K562 (cell line): ENCODE data around the gene GP1BA. TPM values are rescaled to one million over a fixed set of nuclear protein-coding genes. Genes with fewer than 3 reads are reported as not detected.
A peak's percentile ranks its signal among the peaks of the same experiment; 100 is the strongest.

ENCODE experiments used
- ATAC-seq: fragments of 200-7000 bp; cut with Tn5 transposase; 3 replicates; pipeline ENCODE4 v1.9.1; 2020; ENCODE audit warnings: moderate library complexity
- BruUV-seq: library from RNA; stranded (reverse); fragments of 400-500 nt; replicated peaks from 2 replicates; lab custom pipeline; 2021; lab: Mats Ljungman, UMichigan
- CTCF ChIA-PET: fragments of 300-600 bp; formaldehyde crosslinking; extraction: SDS; loops from one replicate; lab custom pipeline; 2021; ENCODE audit warnings: low intra/inter-chr PET ratio; lab: Yijun Ruan, JAX
- POLR2A ChIA-PET: fragments of 300-600, 350-650 bp; sonication (Branson Sonifier 250); formaldehyde crosslinking; extraction: SDS; loops from one replicate; lab custom pipeline; 2021; ENCODE audit warnings: antibody characterized with exemption, inconsistent platforms; lab: Yijun Ruan, JAX
- DNase-seq, 4 experiments: peaks; one replicate each; pipeline versions ENCODE4 v3.0.0 to v3.0.0-alpha.2; 2011 to 2018; ENCODE audit warnings: low spot score in 3 of 4, mixed read lengths in 3 of 4; ENCODE audit errors: extremely low read depth in 1 of 4
- FAIRE-seq: peaks from 2 replicates; lab custom pipeline; 2011; peaks lifted over from hg19 to GRCh38; lab: Jason Lieb, UNC
- H2AFZ ChIP-seq: 2 replicates; pipeline ENCODE4 v1.6.0; 2011; ENCODE audit warnings: low read depth, low read length, control low read depth, inconsistent platforms
- H3K27ac ChIP-seq: fragments of 200-600 bp; 3 replicates; pipeline ENCODE4 v1.8.0; 2011; ENCODE audit warnings: low read depth, mild to moderate bottlenecking, control low read depth, inconsistent platforms, low read length, moderate library complexity, mixed read lengths; ENCODE audit errors: extremely low read depth
- H3K27me3 ChIP-seq, 2 experiments: fragments of 300-600 bp in 1 of 2; 2 replicates in 1 of 2; 3 replicates in 1 of 2; pipeline versions ENCODE4 v1.6.0 to v1.8.0; 2011; ENCODE audit warnings: inconsistent platforms in 2 of 2, low read length in 2 of 2, mild to moderate bottlenecking in 1 of 2, mixed read lengths in 1 of 2, moderate library complexity in 1 of 2; ENCODE audit not compliant: control insufficient read depth in 2 of 2, insufficient read depth in 2 of 2
- H3K36me3 ChIP-seq: fragments of 300-600 bp; 3 replicates; pipeline ENCODE4 v1.8.0; 2011; ENCODE audit warnings: mild to moderate bottlenecking, low read length, inconsistent platforms; ENCODE audit not compliant: control insufficient read depth, insufficient read depth
- H3K4me1 ChIP-seq, 2 experiments: fragments of 200-600 bp in 1 of 2; replicated peaks in 1 of 2; 2 replicates in 1 of 2; 3 replicates in 1 of 2; pipeline versions ENCODE4 v1.5.1 to v1.8.0; 2011; ENCODE audit warnings: inconsistent platforms in 2 of 2, low read length in 2 of 2, mild to moderate bottlenecking in 1 of 2, mixed read lengths in 1 of 2, moderate library complexity in 1 of 2; ENCODE audit not compliant: control insufficient read depth in 2 of 2, insufficient read depth in 2 of 2
- H3K4me2 ChIP-seq: 2 replicates; pipeline ENCODE4 v1.6.1; 2011; ENCODE audit warnings: low read length, control low read depth, inconsistent platforms, mixed read lengths; ENCODE audit not compliant: insufficient read depth
- H3K4me3 ChIP-seq: fragments of 200-600 bp; sonication (generic), shearing (Covaris generic); 2 replicates; pipeline ENCODE4 v1.5.1; 2016; ENCODE audit warnings: control low read depth, inconsistent platforms
- H3K79me2 ChIP-seq: fragments of 200-600 bp; 3 replicates; pipeline ENCODE4 v1.8.0; 2011; ENCODE audit warnings: low read length, inconsistent platforms; ENCODE audit not compliant: control insufficient read depth, insufficient read depth
- H3K9ac ChIP-seq, 2 experiments: 2 replicates each; pipeline versions ENCODE4 v1.6.0 to v1.6.1; 2011; ENCODE audit warnings: low read depth in 2 of 2, low read length in 2 of 2, control low read depth in 1 of 2, inconsistent platforms in 1 of 2, mild to moderate bottlenecking in 1 of 2, mixed read lengths in 1 of 2; ENCODE audit not compliant: insufficient read depth in 1 of 2
- H3K9me1 ChIP-seq: one replicate; pipeline ENCODE4 v1.6.0; 2011; ENCODE audit warnings: inconsistent platforms, mild to moderate bottlenecking, low read length, moderate library complexity; ENCODE audit not compliant: control insufficient read depth, insufficient read depth
- H3K9me3 ChIP-seq: replicated peaks from 2 replicates; pipeline ENCODE4 v1.5.1; 2011; ENCODE audit warnings: low read depth, low read length, inconsistent platforms; ENCODE audit not compliant: control insufficient read depth, insufficient read depth
- H4K20me1 ChIP-seq: replicated peaks from 2 replicates; pipeline ENCODE4 v1.6.1; 2011; ENCODE audit warnings: low read length, inconsistent platforms, mixed read lengths; ENCODE audit not compliant: control insufficient read depth, insufficient read depth
- YY1 ChIP-seq, 3 experiments: IDR thresholded peaks; 2 replicates each; pipeline ENCODE4 v1.6.1; 2011; ENCODE audit warnings: low read length in 2 of 3, mild to moderate bottlenecking in 2 of 3, moderate library complexity in 2 of 3, borderline replicate concordance in 1 of 3, control low read depth in 1 of 3, low read depth in 1 of 3; ENCODE audit not compliant: insufficient read depth in 3 of 3, insufficient replicate concordance in 2 of 3, control insufficient read depth in 1 of 3, insufficient read length in 1 of 3; ENCODE audit errors: extremely low read depth in 1 of 3
- WGBS: fragments of 100-300 bp; shearing (Covaris generic); methylation state at CpG from one replicate; pipeline ENCODE4 v1.1.6; 2016; ENCODE audit warnings: low coverage, mixed read lengths; ENCODE audit not compliant: insufficient coverage; ENCODE audit errors: missing lambda C conversion rate; 5-methylcytosine and 5-hydroxymethylcytosine counted together
- in situ Hi-C: fragments of 300-500 bp; cut with MboI; formaldehyde crosslinking; loops from 4 replicates; pipeline ENCODE4 v1.15.0; 2018; ENCODE audit warnings: inconsistent platforms, mixed read lengths
- intact Hi-C: fragments of 100-400 bp; cut with micrococcal nuclease; formaldehyde crosslinking; loops from 2 replicates; pipeline ENCODE4 v1.14.2; 2022
- polyA plus RNA-seq, 8 experiments: library from polyadenylated mRNA; depleted of rRNA in 4 of 8; stranded (reverse) in 5 of 8; unstranded in 3 of 8; fragments of >200 nt; fragmentation: Nextera tagmentation in 2 of 8; fragmentation: Illumina TruSeq in 1 of 8; extraction: Ambion mirVana in 2 of 8; extraction: Trizol in 1 of 8; gene quantifications; 2 replicates each; pipeline versions ENCODE4 v1.2.1 to v1.2.3, GENCODE V29; 2011 to 2014; ENCODE audit warnings: inconsistent platforms in 1 of 8, missing spikeins in 1 of 8
- total RNA-seq, 7 experiments: library from RNA; depleted of rRNA in 6 of 7; stranded (reverse); fragments of >200 nt in 6 of 7; fragmentation: Illumina TruSeq in 2 of 7; extraction: Trizol in 2 of 7; gene quantifications; 2 replicates each; pipeline versions ENCODE4 v1.2.1 to v1.2.3, GENCODE V29; 2011 to 2021; ENCODE audit warnings: low replicate concordance in 1 of 7
- TF ChIP-seq, protein P1 (sequence below), 2 experiments: fragments of 450-650 bp in 1 of 2; sonication (generic) in 1 of 2; formaldehyde crosslinking; conservative IDR thresholded peaks; 2 replicates each; pipeline versions ENCODE4 v1.4.0 to v1.8.1; 2020 to 2022; ENCODE audit warnings: mild to moderate bottlenecking in 1 of 2, missing genetic modification reagents in 1 of 2

Gene GP1BA
- total and polyA plus RNA-seq, 9 of the 15 experiments (the other 6 are each of a cell fraction or from before 2014, with no cell fraction given) = 0.01 TPM; not detected in 8

- CTCF ChIA-PET = no interaction called here
- H3K9me3 ChIP-seq = no peaks in the 10 kb centered on the region
- TF ChIP-seq YY1 (IDR thresholded peaks at IDR 0.05; ENCODE audit: borderline replicate concordance in 1 of 3, control insufficient read depth in 1 of 3, extremely low read depth in 1 of 3, insufficient read depth in 3 of 3, insufficient read length in 1 of 3, insufficient replicate concordance in 2 of 3, low read depth in 1 of 3, low read length in 2 of 3) = peak in 1 of 3 experiments; percentile 23
- TF ChIP-seq, protein P1, sequence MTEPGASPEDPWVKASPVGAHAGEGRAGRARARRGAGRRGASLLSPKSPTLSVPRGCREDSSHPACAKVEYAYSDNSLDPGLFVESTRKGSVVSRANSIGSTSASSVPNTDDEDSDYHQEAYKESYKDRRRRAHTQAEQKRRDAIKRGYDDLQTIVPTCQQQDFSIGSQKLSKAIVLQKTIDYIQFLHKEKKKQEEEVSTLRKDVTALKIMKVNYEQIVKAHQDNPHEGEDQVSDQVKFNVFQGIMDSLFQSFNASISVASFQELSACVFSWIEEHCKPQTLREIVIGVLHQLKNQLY (CRISPR knock-in tag; conservative IDR thresholded peaks at IDR 0.05) = no peak
- TF ChIP-seq, all 486 proteins: peak for 1
- Histone ChIP-seq H3K27me3 (no peaks in the 10 kb centered on the region), H3K4me2 (no peak overlapping the region), H3K9me1 (no peaks in the 10 kb centered on the region), H3K27ac (no peak overlapping the region; the same call in 2 of the 3 replicates), H3K9ac (no peak overlapping the region), H2AFZ (no peak overlapping the region), H3K4me1 (peaks cover 25 to 27% of the 10 kb centered on the region in 2 experiments), H4K20me1 (no peaks in the 10 kb centered on the region), H3K36me3 (peaks cover 26% of the 10 kb centered on the region; the same call in 1 of the 3 replicates), H3K79me2 (peaks cover 26% of the 10 kb centered on the region), H3K4me3 (no peak overlapping the region)
- no peak for FAIRE-seq
- BruUV-seq = no TSS peak
- intact Hi-C loops (loop anchor here (10.0 kb wide), 1 partner anchor 61 kb away; the partner anchor contains the start of gene CHRNE), in situ Hi-C loops (no loop called here)
- ATAC-seq = no peak
- WGBS = 97% methylated on average over 8 of the region's 15 CpGs
- DNase-seq = no peak
- POLR2A ChIA-PET = interaction anchor here (0.6 to 3.2 kb wide), 7 partner anchors 10 to 51 kb away, joined by 3 to 21 read pairs (median 4); partner anchors contain the start of gene PFN1
These were observed 33.4 kb downstream of the GP1BA start for GRCh38 chr17:4965311-4965986.
